Neural cell (in vitro differentiated cells): ENCODE results near the gene ATF5. TPM values are rescaled to one million over a fixed set of nuclear protein-coding genes. Genes with fewer than 3 reads are reported as not detected.

ENCODE experiments used
- H2AFZ ChIP-seq: fragments of 200-600, 300-800 bp; sonication (generic), shearing (Covaris generic); 2 replicates; pipeline ENCODE4 v1.6.0; 2014; ENCODE audit warnings: low read depth, mild to moderate bottlenecking, antibody characterized with exemption, low read length, moderate library complexity
- H3F3A ChIP-seq: fragments of 200-600 bp; shearing (Covaris generic); 2 replicates; pipeline ENCODE4 v1.6.1; 2016; ENCODE audit warnings: mild to moderate bottlenecking, moderate library complexity, mixed read lengths, antibody characterized with exemption, low read length; ENCODE audit not compliant: insufficient read depth, poor library complexity, severe bottlenecking
- H3K27ac ChIP-seq: fragments of 200-600, 300-800 bp; sonication (generic), shearing (Covaris generic); 2 replicates; pipeline ENCODE4 v1.5.1; 2014; ENCODE audit warnings: mild to moderate bottlenecking, low read length, moderate library complexity
- H3K27me3 ChIP-seq: fragments of 300-800, 200-600 bp; sonication (generic), shearing (Covaris generic); 2 replicates; pipeline ENCODE4 v1.6.0; 2014; ENCODE audit warnings: mild to moderate bottlenecking, low read depth, low read length, moderate library complexity; ENCODE audit not compliant: insufficient read depth
- H3K36me3 ChIP-seq: fragments of 300-800, 200-600 bp; sonication (generic), shearing (Covaris generic); 2 replicates; pipeline ENCODE4 v1.5.1; 2014; ENCODE audit warnings: mild to moderate bottlenecking, antibody characterized with exemption, low read length, moderate library complexity; ENCODE audit not compliant: insufficient read depth
- H3K4me2 ChIP-seq: fragments of 300-800, 200-600 bp; sonication (generic), shearing (Covaris generic); 2 replicates; pipeline ENCODE4 v1.6.0; 2014; ENCODE audit warnings: mild to moderate bottlenecking, low read length
- H3K4me3 ChIP-seq: fragments of 300-800, 200-600 bp; sonication (generic), shearing (Covaris generic); 2 replicates; pipeline ENCODE4 v1.5.1; 2014; ENCODE audit warnings: mild to moderate bottlenecking, low read length, moderate library complexity
- H3K79me2 ChIP-seq: fragments of 200-600 bp; shearing (Covaris generic); replicated peaks from 2 replicates; pipeline ENCODE4 v1.6.0; 2014; ENCODE audit warnings: mild to moderate bottlenecking, low read length, moderate library complexity; ENCODE audit not compliant: insufficient read depth
- H3K9ac ChIP-seq: fragments of 300-800, 200-600 bp; sonication (generic), shearing (Covaris generic); 2 replicates; pipeline ENCODE4 v1.6.1; 2016; ENCODE audit warnings: mild to moderate bottlenecking, low read length, mixed read lengths
- H3K9me2 ChIP-seq: fragments of 200-600 bp; shearing (Covaris generic); 2 replicates; pipeline ENCODE4 v1.6.1; 2016; ENCODE audit warnings: mild to moderate bottlenecking, low read length, mixed read lengths; ENCODE audit not compliant: insufficient read depth
- H3K9me3 ChIP-seq: fragments of 200-600, 300-800 bp; sonication (generic), shearing (Covaris generic); 2 replicates; pipeline ENCODE4 v1.6.1; 2016; ENCODE audit warnings: mild to moderate bottlenecking, mixed run types, low read length, moderate library complexity, mixed read lengths
- H4K20me1 ChIP-seq: fragments of 200-600 bp; shearing (Covaris generic); 2 replicates; pipeline ENCODE4 v1.6.1; 2016; ENCODE audit warnings: mild to moderate bottlenecking, mixed run types; ENCODE audit not compliant: insufficient read depth
- CTCF ChIP-seq: fragments of 450-650 bp; IDR thresholded peaks from 2 replicates; pipeline ENCODE4 v1.5.1; 2014; ENCODE audit warnings: antibody characterized with exemption, mild to moderate bottlenecking, moderate library complexity; ENCODE audit not compliant: poor library complexity, severe bottlenecking
- EP300 ChIP-seq: fragments of 450-650 bp; conservative IDR thresholded peaks from 2 replicates; pipeline ENCODE4 v1.6.1; 2014; ENCODE audit warnings: antibody characterized with exemption, mild to moderate bottlenecking, moderate library complexity; ENCODE audit not compliant: poor library complexity, severe bottlenecking
- EZH2 ChIP-seq: fragments of 200-600, 300-800 bp; shearing (Covaris generic), sonication (generic); IDR thresholded peaks from 2 replicates; pipeline ENCODE4 v1.6.1; 2014; ENCODE audit warnings: antibody characterized with exemption, low read length, borderline replicate concordance, mild to moderate bottlenecking; ENCODE audit not compliant: insufficient read depth, poor library complexity, severe bottlenecking
- MXI1 ChIP-seq: fragments of 450-650 bp; conservative IDR thresholded peaks from 2 replicates; pipeline ENCODE4 v1.6.1; 2014; ENCODE audit warnings: antibody characterized with exemption, mild to moderate bottlenecking; ENCODE audit not compliant: poor library complexity, severe bottlenecking
- POLR2AphosphoS5 ChIP-seq: IDR thresholded peaks from 2 replicates; pipeline ENCODE4 v1.6.1; 2012
- RAD21 ChIP-seq: fragments of 450-650 bp; conservative IDR thresholded peaks from 2 replicates; pipeline ENCODE4 v1.6.1; 2014; ENCODE audit warnings: antibody characterized with exemption, mild to moderate bottlenecking, moderate library complexity
- REST ChIP-seq: IDR thresholded peaks from 2 replicates; pipeline ENCODE4 v1.6.1; 2012; ENCODE audit warnings: borderline replicate concordance
- SMC3 ChIP-seq: fragments of 450-650 bp; conservative IDR thresholded peaks from 2 replicates; pipeline ENCODE4 v1.6.1; 2014; ENCODE audit warnings: antibody characterized with exemption, mild to moderate bottlenecking, moderate library complexity; ENCODE audit not compliant: poor library complexity
- TAF1 ChIP-seq: IDR thresholded peaks from 2 replicates; pipeline ENCODE4 v1.6.1; 2012; ENCODE audit warnings: low read depth
- polyA plus RNA-seq: library from polyadenylated mRNA; depleted of rRNA; stranded (reverse); fragments of >200 nt; gene quantifications from 2 replicates; pipeline ENCODE4 v1.2.3, GENCODE V29; 2014

ATF5 gene
- polyA plus RNA-seq, 1 donor from 2014 or later, result 16.1 TPM

- no peak overlapping the region for H3K27ac ChIP-seq
- no peaks in the 10 kb centered on the region for H4K20me1 ChIP-seq
- no peak overlapping the region for H3K4me2 ChIP-seq
- H2AFZ ChIP-seq, result no peak overlapping the region
- H3F3A ChIP-seq, result no peaks in the 10 kb centered on the region
- no peaks in the 10 kb centered on the region for H3K79me2 ChIP-seq
- H3K27me3 ChIP-seq, result no peaks in the 10 kb centered on the region
- H3K36me3 ChIP-seq, result no peaks in the 10 kb centered on the region
- TF ChIP-seq POLR2AphosphoS5 (no peak), CTCF (no peak), REST (no peak), MXI1 (no peak), RAD21 (no peak), EP300 (no peak), TAF1 (no peak), EZH2 (no peak), SMC3 (no peak)
- no peaks in the 10 kb centered on the region for H3K9me2 ChIP-seq
- H3K9ac ChIP-seq, result no peak overlapping the region
- H3K9me3 ChIP-seq, result no peaks in the 10 kb centered on the region
- H3K4me3 ChIP-seq, result no peak overlapping the region
Measured at GRCh38 chr19:49973987-49974386, 45.0 kb downstream of the ATF5 start.

GRCh38 chr19:49975051-49975450 is 46.0 kb downstream of the ATF5 start:
- H3K36me3 ChIP-seq, result no peaks in the 10 kb centered on the region
- no peaks in the 10 kb centered on the region for H3K79me2 ChIP-seq
- H3K9ac ChIP-seq, result no peak overlapping the region
- no peak overlapping the region for H3K27ac ChIP-seq
- TF ChIP-seq CTCF, result no peak
- TF ChIP-seq EP300, result no peak
- no peak for TF ChIP-seq RAD21
- TF ChIP-seq TAF1, result no peak
- TF ChIP-seq MXI1, result no peak
- no peak for TF ChIP-seq POLR2AphosphoS5
- TF ChIP-seq SMC3, result no peak
- TF ChIP-seq REST, result no peak
- no peak for TF ChIP-seq EZH2
- no peaks in the 10 kb centered on the region for H3K9me3 ChIP-seq
- H3F3A ChIP-seq, result no peaks in the 10 kb centered on the region
- H3K27me3 ChIP-seq, result no peaks in the 10 kb centered on the region
- H2AFZ ChIP-seq, result no peak overlapping the region
- no peaks in the 10 kb centered on the region for H4K20me1 ChIP-seq
- no peak overlapping the region for H3K4me2 ChIP-seq
- no peaks in the 10 kb centered on the region for H3K9me2 ChIP-seq
- H3K4me3 ChIP-seq, result no peak overlapping the region
